ENCODE results near the gene OSBPL3.

The OSBPL3 gene

GRCh38 chr7:24926623-24927524, 53.1 kb downstream of the OSBPL3 start:
- Histone ChIP-seq H3K9me3 (replicated peaks; ENCODE audit: low read length) (no peaks in the 10 kb centered on the region), H3K27me3 (ENCODE audit: control insufficient read depth, insufficient read depth, low read length) (no peaks in the 10 kb centered on the region), H3K36me3 (ENCODE audit: insufficient read depth, low read length) (peaks cover 3% of the 10 kb centered on the region), H3K4me2 (ENCODE audit: low read length) (peak overlapping the region; percentile 55), H3K4me1 (ENCODE audit: control insufficient read depth, insufficient read depth, low read length) (peaks cover 33% of the 10 kb centered on the region), H3K4me3 (ENCODE audit: low read length) (peak overlapping the region; percentile 9), H3K9ac (ENCODE audit: low read depth, low read length) (no peak overlapping the region)

GRCh38 chr7:24924375-24924774, 55.6 kb downstream of the OSBPL3 start:
- Histone ChIP-seq H3K4me3 (ENCODE audit: low read length) (no peak overlapping the region), H3K9ac (ENCODE audit: low read depth, low read length) (no peak overlapping the region), H3K27me3 (ENCODE audit: control insufficient read depth, insufficient read depth, low read length) (no peaks in the 10 kb centered on the region), H3K36me3 (ENCODE audit: insufficient read depth, low read length) (no peaks in the 10 kb centered on the region), H3K4me2 (ENCODE audit: low read length) (no peak overlapping the region), H3K9me3 (replicated peaks; ENCODE audit: low read length) (no peaks in the 10 kb centered on the region), H3K4me1 (ENCODE audit: control insufficient read depth, insufficient read depth, low read length) (peaks cover 41% of the 10 kb centered on the region)

- no peaks in the 10 kb centered on the region for H3K9me3 ChIP-seq (replicated peaks; ENCODE audit: low read length)
- H3K4me2 ChIP-seq (ENCODE audit: low read length): no peak overlapping the region
- H3K9ac ChIP-seq (ENCODE audit: low read depth, low read length): no peak overlapping the region
- H3K4me1 ChIP-seq (ENCODE audit: control insufficient read depth, insufficient read depth, low read length): peaks cover 41% of the 10 kb centered on the region
- no peak overlapping the region for H3K4me3 ChIP-seq (ENCODE audit: low read length)
- H3K36me3 ChIP-seq (ENCODE audit: insufficient read depth, low read length): no peaks in the 10 kb centered on the region
- no peaks in the 10 kb centered on the region for H3K27me3 ChIP-seq (ENCODE audit: control insufficient read depth, insufficient read depth, low read length)
Measured at GRCh38 chr7:24923172-24923865, 56.7 kb downstream of the OSBPL3 start.

- Histone ChIP-seq H3K9me3 (replicated peaks; ENCODE audit: low read length) (no peaks in the 10 kb centered on the region), H3K4me2 (ENCODE audit: low read length) (peak overlapping the region; percentile 67), H3K4me3 (ENCODE audit: low read length) (peak overlapping the region; percentile 4), H3K4me1 (ENCODE audit: control insufficient read depth, insufficient read depth, low read length) (peaks cover 37% of the 10 kb centered on the region), H3K27me3 (ENCODE audit: control insufficient read depth, insufficient read depth, low read length) (no peaks in the 10 kb centered on the region), H3K9ac (ENCODE audit: low read depth, low read length) (no peak overlapping the region), H3K36me3 (ENCODE audit: insufficient read depth, low read length) (no peaks in the 10 kb centered on the region)
Measured at GRCh38 chr7:24922099-24922773, 57.7 kb downstream of the OSBPL3 start.

- H3K36me3 ChIP-seq (ENCODE audit: insufficient read depth, low read length): no peaks in the 10 kb centered on the region
- no peaks in the 10 kb centered on the region for H3K9me3 ChIP-seq (replicated peaks; ENCODE audit: low read length)
- peaks cover 29% of the 10 kb centered on the region for H3K4me1 ChIP-seq (ENCODE audit: control insufficient read depth, insufficient read depth, low read length)
- no peak overlapping the region for H3K4me2 ChIP-seq (ENCODE audit: low read length)
- H3K4me3 ChIP-seq (ENCODE audit: low read length): no peak overlapping the region
- H3K9ac ChIP-seq (ENCODE audit: low read depth, low read length): no peak overlapping the region
- no peaks in the 10 kb centered on the region for H3K27me3 ChIP-seq (ENCODE audit: control insufficient read depth, insufficient read depth, low read length)
Measured at GRCh38 chr7:24921362-24921679, 58.7 kb downstream of the OSBPL3 start.

GRCh38 chr7:24920451-24921361, 59.3 kb downstream of the OSBPL3 start:
- H3K36me3 ChIP-seq (ENCODE audit: insufficient read depth, low read length): no peaks in the 10 kb centered on the region
- no peak overlapping the region for H3K4me3 ChIP-seq (ENCODE audit: low read length)
- peaks cover 28% of the 10 kb centered on the region for H3K4me1 ChIP-seq (ENCODE audit: control insufficient read depth, insufficient read depth, low read length)
- H3K9ac ChIP-seq (ENCODE audit: low read depth, low read length): no peak overlapping the region
- H3K9me3 ChIP-seq (replicated peaks; ENCODE audit: low read length): no peaks in the 10 kb centered on the region
- no peak overlapping the region for H3K4me2 ChIP-seq (ENCODE audit: low read length)
- no peaks in the 10 kb centered on the region for H3K27me3 ChIP-seq (ENCODE audit: control insufficient read depth, insufficient read depth, low read length)

- Histone ChIP-seq H3K9me3 (replicated peaks; ENCODE audit: low read length) (no peaks in the 10 kb centered on the region), H3K27me3 (ENCODE audit: control insufficient read depth, insufficient read depth, low read length) (no peaks in the 10 kb centered on the region), H3K36me3 (ENCODE audit: insufficient read depth, low read length) (no peaks in the 10 kb centered on the region), H3K4me1 (ENCODE audit: control insufficient read depth, insufficient read depth, low read length) (peaks cover 21% of the 10 kb centered on the region), H3K4me2 (ENCODE audit: low read length) (no peak overlapping the region), H3K4me3 (ENCODE audit: low read length) (no peak overlapping the region), H3K9ac (ENCODE audit: low read depth, low read length) (no peak overlapping the region)
Measured at GRCh38 chr7:24917510-24918239, 62.3 kb downstream of the OSBPL3 start.

- H3K4me1 ChIP-seq (ENCODE audit: control insufficient read depth, insufficient read depth, low read length): peaks cover 9% of the 10 kb centered on the region
- H3K9me3 ChIP-seq (replicated peaks; ENCODE audit: low read length): no peaks in the 10 kb centered on the region
- no peak overlapping the region for H3K4me2 ChIP-seq (ENCODE audit: low read length)
- no peak overlapping the region for H3K4me3 ChIP-seq (ENCODE audit: low read length)
- no peak overlapping the region for H3K9ac ChIP-seq (ENCODE audit: low read depth, low read length)
- H3K27me3 ChIP-seq (ENCODE audit: control insufficient read depth, insufficient read depth, low read length): no peaks in the 10 kb centered on the region
- no peaks in the 10 kb centered on the region for H3K36me3 ChIP-seq (ENCODE audit: insufficient read depth, low read length)
Measured at GRCh38 chr7:24916463-24917040, 63.4 kb downstream of the OSBPL3 start.

GRCh38 chr7:24914465-24914859, 65.5 kb downstream of the OSBPL3 start:
- no peak overlapping the region for H3K4me3 ChIP-seq (ENCODE audit: low read length)
- peaks cover 14% of the 10 kb centered on the region for H3K4me1 ChIP-seq (ENCODE audit: control insufficient read depth, insufficient read depth, low read length)
- H3K9ac ChIP-seq (ENCODE audit: low read depth, low read length): no peak overlapping the region
- H3K9me3 ChIP-seq (replicated peaks; ENCODE audit: low read length): no peaks in the 10 kb centered on the region
- no peaks in the 10 kb centered on the region for H3K27me3 ChIP-seq (ENCODE audit: control insufficient read depth, insufficient read depth, low read length)
- H3K36me3 ChIP-seq (ENCODE audit: insufficient read depth, low read length): no peaks in the 10 kb centered on the region
- no peak overlapping the region for H3K4me2 ChIP-seq (ENCODE audit: low read length)

GRCh38 chr7:24913801-24914464, 66.0 kb downstream of the OSBPL3 start:
- no peak overlapping the region for H3K9ac ChIP-seq (ENCODE audit: low read depth, low read length)
- H3K36me3 ChIP-seq (ENCODE audit: insufficient read depth, low read length): no peaks in the 10 kb centered on the region
- H3K4me2 ChIP-seq (ENCODE audit: low read length): no peak overlapping the region
- no peaks in the 10 kb centered on the region for H3K9me3 ChIP-seq (replicated peaks; ENCODE audit: low read length)
- peaks cover 14% of the 10 kb centered on the region for H3K4me1 ChIP-seq (ENCODE audit: control insufficient read depth, insufficient read depth, low read length)
- no peaks in the 10 kb centered on the region for H3K27me3 ChIP-seq (ENCODE audit: control insufficient read depth, insufficient read depth, low read length)
- H3K4me3 ChIP-seq (ENCODE audit: low read length): no peak overlapping the region
